GM12875 (cell line): Measurements from ENCODE around the gene TNFRSF4.

ENCODE experiments used
- H3K4me3 ChIP-seq: one replicate; pipeline ENCODE4 v1.5.1; 2011; ENCODE audit warnings: low read depth, low read length, control low read depth
- TF ChIP-seq, protein P1 (sequence below): IDR thresholded peaks from 2 replicates; pipeline ENCODE4 v1.5.1; 2011; ENCODE audit warnings: low read depth, mild to moderate bottlenecking, control low read depth, inconsistent platforms, low read length, moderate library complexity, borderline replicate concordance; ENCODE audit not compliant: insufficient read depth

TNFRSF4 gene

DNA sequence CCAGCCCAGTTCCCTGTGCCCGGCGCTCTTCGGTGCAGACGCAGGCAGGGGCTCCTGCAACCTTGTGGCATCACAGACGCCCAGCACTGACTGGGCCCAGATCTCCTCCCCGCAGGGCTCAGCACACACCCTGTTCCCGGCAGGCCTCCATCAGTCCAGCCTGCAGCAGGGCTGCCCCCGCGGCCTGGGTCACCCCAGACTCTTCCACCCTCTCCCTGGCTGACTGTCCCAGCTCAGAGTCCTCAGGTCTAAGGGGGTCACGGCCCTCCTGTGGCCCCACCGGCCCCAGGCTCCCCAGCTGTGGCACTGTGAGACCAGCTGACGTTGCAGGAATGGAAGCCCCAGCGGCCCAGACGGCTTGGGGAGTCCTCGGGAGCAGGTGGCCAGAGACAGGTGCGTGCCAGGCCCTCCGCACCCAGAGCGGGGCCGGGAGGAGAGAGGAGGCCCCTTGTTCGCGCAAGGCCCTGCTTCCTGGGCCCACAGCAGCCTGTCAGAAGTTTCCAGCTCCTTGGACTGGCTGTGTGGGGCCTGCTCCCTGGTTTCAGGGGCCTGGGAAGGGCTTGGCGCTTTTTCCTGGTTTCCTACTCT, 22.3 kb upstream of the TNFRSF4 start:
- H3K4me3 ChIP-seq = no peak overlapping the region
- TF ChIP-seq, protein P1, sequence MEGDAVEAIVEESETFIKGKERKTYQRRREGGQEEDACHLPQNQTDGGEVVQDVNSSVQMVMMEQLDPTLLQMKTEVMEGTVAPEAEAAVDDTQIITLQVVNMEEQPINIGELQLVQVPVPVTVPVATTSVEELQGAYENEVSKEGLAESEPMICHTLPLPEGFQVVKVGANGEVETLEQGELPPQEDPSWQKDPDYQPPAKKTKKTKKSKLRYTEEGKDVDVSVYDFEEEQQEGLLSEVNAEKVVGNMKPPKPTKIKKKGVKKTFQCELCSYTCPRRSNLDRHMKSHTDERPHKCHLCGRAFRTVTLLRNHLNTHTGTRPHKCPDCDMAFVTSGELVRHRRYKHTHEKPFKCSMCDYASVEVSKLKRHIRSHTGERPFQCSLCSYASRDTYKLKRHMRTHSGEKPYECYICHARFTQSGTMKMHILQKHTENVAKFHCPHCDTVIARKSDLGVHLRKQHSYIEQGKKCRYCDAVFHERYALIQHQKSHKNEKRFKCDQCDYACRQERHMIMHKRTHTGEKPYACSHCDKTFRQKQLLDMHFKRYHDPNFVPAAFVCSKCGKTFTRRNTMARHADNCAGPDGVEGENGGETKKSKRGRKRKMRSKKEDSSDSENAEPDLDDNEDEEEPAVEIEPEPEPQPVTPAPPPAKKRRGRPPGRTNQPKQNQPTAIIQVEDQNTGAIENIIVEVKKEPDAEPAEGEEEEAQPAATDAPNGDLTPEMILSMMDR = no peak

DNA sequence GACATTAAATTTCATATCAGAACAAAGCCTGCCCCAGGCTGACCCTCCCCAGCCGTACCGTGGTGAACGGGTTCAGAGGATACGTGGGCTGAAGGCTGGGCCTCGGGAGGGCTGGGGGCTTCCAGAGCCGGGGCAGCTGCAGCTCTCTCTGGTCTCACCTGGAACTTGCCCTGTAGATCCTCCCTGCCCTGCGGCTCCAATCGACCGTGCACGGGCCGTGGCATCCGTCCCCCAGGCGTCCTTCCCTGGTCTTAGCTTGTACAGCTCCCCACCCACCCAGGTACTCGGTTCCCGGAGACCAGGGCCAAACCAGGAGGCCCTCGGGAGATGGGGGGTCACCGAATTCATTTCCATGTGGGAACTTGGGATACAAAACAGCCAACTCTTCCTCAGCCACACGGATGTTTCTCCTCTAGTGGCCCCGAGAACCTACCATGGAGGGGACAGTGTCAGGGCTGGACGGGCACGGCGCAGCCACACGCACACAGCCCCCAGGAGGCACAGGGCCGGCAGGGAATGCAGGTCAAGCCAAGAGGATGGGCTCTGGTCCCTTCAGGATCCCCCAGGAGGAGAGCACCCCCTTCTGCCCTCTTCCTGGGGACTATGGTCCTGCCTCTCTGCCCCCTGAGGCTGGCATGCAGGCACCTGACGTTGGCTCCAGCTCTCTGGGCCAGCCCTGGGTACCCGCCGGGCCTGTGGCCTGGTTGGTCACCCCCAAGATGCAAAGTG, 21.2 kb upstream of the TNFRSF4 start:
- TF ChIP-seq, protein P1 = no peak
- no peak overlapping the region for H3K4me3 ChIP-seq

DNA sequence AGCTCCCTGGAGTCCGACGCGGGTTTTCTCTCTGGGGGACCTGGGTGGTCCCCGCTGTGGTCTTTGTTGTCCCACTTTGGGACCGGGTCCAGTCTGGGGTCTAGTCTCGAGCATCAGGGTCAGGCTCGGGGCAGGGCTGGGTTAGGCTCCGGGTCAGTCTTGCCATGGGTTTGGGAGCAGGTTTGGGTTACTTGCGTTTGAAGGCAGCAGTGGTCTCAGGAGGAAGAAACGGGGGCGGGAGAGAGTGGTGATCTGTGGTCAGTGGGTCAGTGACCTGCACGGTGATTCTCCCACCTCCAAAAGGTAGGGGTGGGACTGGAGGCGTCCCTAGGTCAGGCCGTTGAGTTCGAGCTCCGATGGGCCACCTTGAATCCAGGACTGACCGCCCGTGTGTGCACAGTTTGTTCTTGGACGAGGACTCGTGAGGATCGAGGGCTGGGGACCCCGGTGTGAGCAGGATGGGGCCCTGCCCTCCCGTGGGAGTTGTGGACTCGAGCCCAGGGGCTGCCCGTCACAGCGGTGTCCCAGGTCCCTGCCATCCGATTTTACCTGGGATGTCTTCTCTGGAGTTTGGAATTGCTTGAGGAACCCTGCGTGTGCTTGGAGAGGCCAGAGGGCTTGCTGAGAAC, 20.3 kb upstream of the TNFRSF4 start:
- no peak overlapping the region for H3K4me3 ChIP-seq
- TF ChIP-seq, protein P1 = no peak

DNA sequence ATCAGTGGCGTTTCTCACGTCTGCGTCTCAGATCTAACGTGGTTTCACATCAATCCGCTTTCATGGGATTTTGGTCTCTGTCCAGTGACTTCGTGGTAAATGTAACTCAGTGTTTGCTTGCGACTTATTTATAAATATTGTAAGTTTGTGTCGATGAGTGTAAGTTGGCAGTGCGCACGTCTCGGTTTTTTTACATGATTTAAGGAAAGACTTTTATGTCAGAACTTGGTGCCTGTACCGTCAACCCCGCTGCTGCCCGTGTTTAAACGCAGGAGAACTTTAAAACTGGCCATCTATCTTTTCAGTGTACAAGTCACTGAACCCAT, 19.6 kb upstream of the TNFRSF4 start:
- TF ChIP-seq, protein P1 = no peak
- no peak overlapping the region for H3K4me3 ChIP-seq

DNA sequence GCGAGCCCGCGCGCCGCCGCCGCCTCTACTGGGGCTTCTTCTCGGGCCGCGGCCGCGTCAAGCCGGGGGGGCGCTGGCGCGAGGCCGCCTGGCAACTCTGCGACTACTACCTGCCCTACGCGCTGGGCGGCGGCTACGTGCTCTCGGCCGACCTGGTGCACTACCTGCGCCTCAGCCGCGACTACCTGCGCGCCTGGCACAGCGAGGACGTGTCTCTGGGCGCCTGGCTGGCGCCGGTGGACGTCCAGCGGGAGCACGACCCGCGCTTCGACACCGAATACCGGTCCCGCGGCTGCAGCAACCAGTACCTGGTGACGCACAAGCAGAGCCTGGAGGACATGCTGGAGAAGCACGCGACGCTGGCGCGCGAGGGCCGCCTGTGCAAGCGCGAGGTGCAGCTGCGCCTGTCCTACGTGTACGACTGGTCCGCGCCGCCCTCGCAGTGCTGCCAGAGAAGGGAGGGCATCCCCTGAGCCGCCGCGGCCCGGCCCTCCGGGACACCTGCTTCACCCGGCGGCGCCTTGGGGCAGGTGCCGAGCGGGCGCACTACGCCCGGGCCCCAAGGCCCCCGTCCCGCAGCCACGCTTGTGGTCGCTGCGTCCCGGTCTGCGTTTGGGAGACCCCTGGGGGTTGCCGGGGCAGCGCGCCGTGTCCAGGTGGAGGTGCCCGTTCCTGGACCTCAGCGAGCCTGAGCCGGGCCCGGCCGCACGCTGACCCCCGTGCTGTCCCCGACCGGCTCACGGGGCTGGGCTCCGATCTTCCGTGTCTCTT, 19.0 kb upstream of the TNFRSF4 start:
- TF ChIP-seq, protein P1 = no peak

DNA sequence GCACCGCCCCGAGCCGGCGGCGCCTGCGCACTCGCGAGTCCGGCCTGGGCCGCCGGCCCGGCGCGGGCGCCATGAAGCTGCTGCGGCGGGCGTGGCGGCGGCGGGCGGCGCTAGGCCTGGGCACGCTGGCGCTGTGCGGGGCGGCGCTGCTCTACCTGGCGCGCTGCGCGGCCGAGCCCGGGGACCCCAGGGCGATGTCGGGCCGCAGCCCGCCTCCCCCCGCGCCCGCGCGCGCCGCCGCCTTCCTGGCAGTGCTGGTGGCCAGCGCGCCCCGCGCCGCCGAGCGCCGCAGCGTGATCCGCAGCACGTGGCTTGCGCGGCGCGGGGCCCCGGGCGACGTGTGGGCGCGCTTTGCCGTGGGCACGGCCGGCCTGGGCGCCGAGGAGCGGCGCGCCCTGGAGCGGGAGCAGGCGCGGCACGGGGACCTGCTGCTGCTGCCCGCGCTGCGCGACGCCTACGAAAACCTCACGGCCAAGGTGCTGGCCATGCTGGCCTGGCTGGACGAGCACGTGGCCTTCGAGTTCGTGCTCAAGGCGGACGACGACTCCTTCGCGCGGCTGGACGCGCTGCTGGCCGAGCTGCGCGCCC, 18.3 kb upstream of the TNFRSF4 start, which contains the start of gene B3GALT6:
TSS of gene B3GALT6 (plus strand) at position 30 of the 588 bp plus-strand sequence. CDS start at position 72, 42 bp downstream.
- TF ChIP-seq, protein P1 = no peak
- H3K4me3 ChIP-seq = peak within 1 kb of the TSS; percentile 92

More for the DNA sequence above, 19.0 kb upstream of the TNFRSF4 start:
- H3K4me3 ChIP-seq = no peak overlapping the region
